Transverse colon (tissue), 3 donors: ENCODE data around the gene ZBTB45.

Experiments used
- CTCF ChIP-seq, 5 experiments: fragments of 200-600 bp in 3 of 5; fragments of 450-650 bp in 2 of 5; sonication (generic) in 3 of 5; IDR thresholded peaks; 1 replicate in 2 of 5; 2 replicates in 3 of 5; pipeline ENCODE4 v1.5.1; 2016 to 2017; ENCODE audit warnings: antibody characterized with exemption in 5 of 5, inconsistent platforms in 3 of 5, mild to moderate bottlenecking in 2 of 5, moderate library complexity in 1 of 5
- EP300 ChIP-seq: sonication (generic); formaldehyde crosslinking; IDR thresholded peaks from one replicate; pipeline ENCODE4 v1.6.1; 2017; ENCODE audit warnings: antibody characterized with exemption, low read depth
- POLR2A ChIP-seq: fragments of 450-650 bp; IDR thresholded peaks from one replicate; pipeline ENCODE4 v1.6.1; 2016; ENCODE audit warnings: antibody characterized with exemption, mild to moderate bottlenecking, moderate library complexity

GRCh38 chr19:58519087-58519354 is 589 bp downstream of the ZBTB45 start:
- TF ChIP-seq CTCF (IDR thresholded peaks at IDR 0.05) (no peak), EP300 (no peak), POLR2A (no peak)
